ENCODE measurements around the gene TIMM50.

GRCh38 chr19:39497996-39498797, 17.6 kb downstream of the TIMM50 start:
- TF ChIP-seq EP300 (IDR thresholded peaks at IDR 0.05): no peak
- TF ChIP-seq CTCF (IDR thresholded peaks at IDR 0.05): no peak
- TF ChIP-seq POLR2A (IDR thresholded peaks at IDR 0.05): no peak
